Measurements from ENCODE around the gene B9D1. TPM values are rescaled to one million over a fixed set of nuclear protein-coding genes. Genes with fewer than 3 reads are reported as not detected.
"Not testable (repeated sequence)": the region's sequence is repeated elsewhere in the genome, so short reads cannot be mapped to it uniquely, and the experiment has no call there.

The B9D1 gene
- total RNA-seq, 1 experiment from 2014 or later: 31.9 TPM

GRCh38 chr17:19354748-19355147, 7.8 kb downstream of the B9D1 start (continued):
- no peak for TF ChIP-seq ZBTB43 (CRISPR knock-in tag; IDR thresholded peaks at IDR 0.05)

GRCh38 chr17:19353401-19353800, 9.1 kb downstream of the B9D1 start:
- peaks cover 23% of the 10 kb centered on the region for H3K36me3 Mint-ChIP-seq
- ATAC-seq; H3K27me3 Mint-ChIP-seq (ENCODE audit: low read depth); H3K27ac Mint-ChIP-seq; H3K4me3 Mint-ChIP-seq; DNase-seq (ENCODE audit: low spot score); H3K4me1 Mint-ChIP-seq; H3K9me3 Mint-ChIP-seq: not testable (repeated sequence)
- POLR2A ChIA-PET: interaction anchor here (0.5 kb wide), 1 partner anchor 77 kb away, joined by 5 read pairs; no protein-coding TSS in a partner anchor
- CTCF ChIA-PET: interaction anchor here (1.3 to 1.5 kb wide), 2 partner anchors 9 to 15 kb away, joined by 4 to 5 read pairs; partner anchors contain the start of gene B9D1

GRCh38 chr17:19348806-19349205, 13.7 kb downstream of the B9D1 start:
- no peaks in the 10 kb centered on the region for H3K9me3 Mint-ChIP-seq
- ATAC-seq (no peak), DNase-seq (ENCODE audit: low spot score) (no peak)
- POLR2A ChIA-PET: no interaction called here
- TF ChIP-seq ZNF317 (CRISPR knock-in tag; IDR thresholded peaks at IDR 0.05; ENCODE audit: borderline replicate concordance, low read depth) (no peak), ZBTB21 (CRISPR knock-in tag; IDR thresholded peaks at IDR 0.05; ENCODE audit: borderline replicate concordance) (no peak), TP53 (CRISPR knock-in tag; IDR thresholded peaks at IDR 0.05) (no peak), GTF2I (CRISPR knock-in tag; conservative IDR thresholded peaks at IDR 0.05) (no peak), HMGXB4 (CRISPR knock-in tag; IDR thresholded peaks at IDR 0.05) (no peak), FOXK1 (CRISPR knock-in tag; IDR thresholded peaks at IDR 0.05) (no peak), RORB (CRISPR knock-in tag; IDR thresholded peaks at IDR 0.05) (no peak), PREB (CRISPR knock-in tag; IDR thresholded peaks at IDR 0.05; ENCODE audit: borderline replicate concordance) (no peak), MAX (CRISPR knock-in tag; IDR thresholded peaks at IDR 0.05) (no peak), ZNF425 (CRISPR knock-in tag; conservative IDR thresholded peaks at IDR 0.05) (no peak), GABPB1 (CRISPR knock-in tag; IDR thresholded peaks at IDR 0.05) (no peak), ZNF532 (CRISPR knock-in tag; IDR thresholded peaks at IDR 0.05; ENCODE audit: borderline replicate concordance) (no peak), IRF2 (CRISPR knock-in tag; IDR thresholded peaks at IDR 0.05; ENCODE audit: borderline replicate concordance, low read depth) (no peak), ZBTB43 (CRISPR knock-in tag; IDR thresholded peaks at IDR 0.05) (no peak), NR3C1 (CRISPR knock-in tag; conservative IDR thresholded peaks at IDR 0.05; ENCODE audit: low read depth) (no peak), E2F5 (CRISPR knock-in tag; IDR thresholded peaks at IDR 0.05) (no peak), SP1 (CRISPR knock-in tag; conservative IDR thresholded peaks at IDR 0.05) (no peak)
- H3K36me3 Mint-ChIP-seq: peaks cover 12% of the 10 kb centered on the region; the same call in 1 of the 2 replicates
- H3K27ac Mint-ChIP-seq: no peak overlapping the region
- CTCF ChIA-PET: interaction anchor here (1.2 kb wide), 1 partner anchor 11 kb away, joined by 4 read pairs; no protein-coding TSS in a partner anchor
- H3K27me3 Mint-ChIP-seq (ENCODE audit: low read depth): no peaks in the 10 kb centered on the region
- no peaks in the 10 kb centered on the region for H3K4me1 Mint-ChIP-seq
- H3K4me3 Mint-ChIP-seq: no peak overlapping the region

Data from WTC11 (cell line).